ENCODE data around the gene COBLL1. TPM values are rescaled to one million over a fixed set of nuclear protein-coding genes. Genes with fewer than 3 reads are reported as not detected.

The COBLL1 gene
- total and polyA plus RNA-seq, 2 experiments from 2014 or later, result 87.3 to 146 TPM

DNA sequence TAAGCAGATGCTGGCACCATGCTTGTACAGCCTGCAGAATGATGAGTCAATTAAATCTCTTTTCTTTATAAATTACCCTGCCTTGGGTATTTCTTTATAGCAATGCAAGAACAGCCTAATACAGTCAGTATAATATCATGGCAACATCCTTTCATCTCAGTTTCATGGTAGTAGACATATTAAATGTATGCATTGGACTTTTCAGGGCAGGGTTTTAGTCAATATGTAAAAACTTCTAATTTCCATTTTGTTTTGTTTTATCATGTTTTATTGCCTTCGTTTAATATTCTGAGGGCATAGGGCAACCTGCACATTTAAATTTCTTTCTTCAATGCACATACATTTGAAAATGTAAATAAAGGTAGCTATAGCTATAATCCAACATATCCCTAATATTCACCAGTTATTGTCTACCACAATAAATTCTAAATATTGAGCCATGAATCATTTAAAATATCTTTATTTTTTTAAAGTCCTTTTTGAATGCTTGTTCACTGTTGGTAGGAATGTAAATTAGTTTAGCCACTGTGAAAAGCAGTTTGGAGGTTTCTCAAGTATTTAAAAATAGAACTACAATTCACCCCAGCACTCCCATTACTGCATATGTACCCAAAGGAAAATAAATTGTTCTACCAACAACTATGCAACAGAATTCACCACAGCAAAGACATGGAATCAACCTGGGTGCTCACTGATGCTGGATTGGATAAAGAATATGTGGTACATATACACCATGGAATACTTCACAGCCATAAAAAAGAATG lies 178.6 kb downstream of the COBLL1 start:
- TF ChIP-seq, protein P1, sequence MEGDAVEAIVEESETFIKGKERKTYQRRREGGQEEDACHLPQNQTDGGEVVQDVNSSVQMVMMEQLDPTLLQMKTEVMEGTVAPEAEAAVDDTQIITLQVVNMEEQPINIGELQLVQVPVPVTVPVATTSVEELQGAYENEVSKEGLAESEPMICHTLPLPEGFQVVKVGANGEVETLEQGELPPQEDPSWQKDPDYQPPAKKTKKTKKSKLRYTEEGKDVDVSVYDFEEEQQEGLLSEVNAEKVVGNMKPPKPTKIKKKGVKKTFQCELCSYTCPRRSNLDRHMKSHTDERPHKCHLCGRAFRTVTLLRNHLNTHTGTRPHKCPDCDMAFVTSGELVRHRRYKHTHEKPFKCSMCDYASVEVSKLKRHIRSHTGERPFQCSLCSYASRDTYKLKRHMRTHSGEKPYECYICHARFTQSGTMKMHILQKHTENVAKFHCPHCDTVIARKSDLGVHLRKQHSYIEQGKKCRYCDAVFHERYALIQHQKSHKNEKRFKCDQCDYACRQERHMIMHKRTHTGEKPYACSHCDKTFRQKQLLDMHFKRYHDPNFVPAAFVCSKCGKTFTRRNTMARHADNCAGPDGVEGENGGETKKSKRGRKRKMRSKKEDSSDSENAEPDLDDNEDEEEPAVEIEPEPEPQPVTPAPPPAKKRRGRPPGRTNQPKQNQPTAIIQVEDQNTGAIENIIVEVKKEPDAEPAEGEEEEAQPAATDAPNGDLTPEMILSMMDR (IDR thresholded peaks at IDR 0.05; ENCODE audit: poor library complexity), result no peak
- no peak for TF ChIP-seq EZH2phosphoT487 (IDR thresholded peaks at IDR 0.05; ENCODE audit: low read depth, severe bottlenecking, unreplicated experiment)
- no peak for TF ChIP-seq EZH2 (IDR thresholded peaks at IDR 0.05; ENCODE audit: borderline replicate concordance)
- no peak overlapping the region for H3K4me3 ChIP-seq
- no peaks in the 10 kb centered on the region for H4K20me1 ChIP-seq (ENCODE audit: insufficient read depth, poor library complexity, severe bottlenecking)
- no peaks in the 10 kb centered on the region for H3K27me3 ChIP-seq
- WGBS (ENCODE audit: low lambda C conversion rate, missing lambda C conversion rate), result 100% methylated on average over 1 of the region's 1 CpG
- H3K79me2 ChIP-seq, result no peaks in the 10 kb centered on the region
- no peak overlapping the region for H3K27ac ChIP-seq
- H3K4me2 ChIP-seq, result no peak overlapping the region
- no peaks in the 10 kb centered on the region for H3K9me3 ChIP-seq (ENCODE audit: low read depth)
- H3K9me2 ChIP-seq (replicated peaks; ENCODE audit: insufficient read depth), result no peaks in the 10 kb centered on the region
- no peaks in the 10 kb centered on the region for H3K4me1 ChIP-seq (ENCODE audit: insufficient read depth)
- no peaks in the 10 kb centered on the region for H3K36me3 ChIP-seq (replicated peaks; ENCODE audit: insufficient read depth, low read depth)
- DNase-seq (ENCODE audit: low spot score), result no peak
- H2AFZ ChIP-seq, result no peak overlapping the region

DNA sequence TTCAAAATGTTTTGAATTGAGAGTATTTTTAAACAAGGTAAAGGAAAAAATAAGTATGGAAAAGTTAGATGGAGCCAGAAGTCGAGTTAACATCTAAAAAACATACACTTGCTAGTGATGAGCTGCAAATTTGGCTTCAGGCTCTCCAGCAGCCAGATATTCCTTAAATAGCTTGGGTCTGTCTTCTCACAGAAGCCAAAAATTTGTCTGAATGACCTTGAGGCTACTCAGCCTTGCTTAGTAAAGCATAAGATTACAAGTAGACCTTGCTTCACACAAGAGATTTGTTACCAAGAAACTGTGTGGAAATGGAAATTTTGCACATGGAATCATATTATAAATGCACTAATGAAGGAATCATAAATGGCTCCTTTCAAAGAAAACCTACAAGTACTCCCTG lies 179.6 kb downstream of the COBLL1 start:
- no peak overlapping the region for H3K27ac ChIP-seq
- no peaks in the 10 kb centered on the region for H3K4me1 ChIP-seq (ENCODE audit: insufficient read depth)
- no peaks in the 10 kb centered on the region for H3K79me2 ChIP-seq
- no peaks in the 10 kb centered on the region for H3K27me3 ChIP-seq
- H3K9me3 ChIP-seq (ENCODE audit: low read depth), result no peaks in the 10 kb centered on the region
- no peak overlapping the region for H3K4me3 ChIP-seq
- TF ChIP-seq, protein P1 (IDR thresholded peaks at IDR 0.05; ENCODE audit: poor library complexity), result no peak
- TF ChIP-seq EZH2phosphoT487 (IDR thresholded peaks at IDR 0.05; ENCODE audit: low read depth, severe bottlenecking, unreplicated experiment), result no peak
- TF ChIP-seq EZH2 (IDR thresholded peaks at IDR 0.05; ENCODE audit: borderline replicate concordance), result no peak
- H3K4me2 ChIP-seq, result no peak overlapping the region
- no peak overlapping the region for H2AFZ ChIP-seq
- H4K20me1 ChIP-seq (ENCODE audit: insufficient read depth, poor library complexity, severe bottlenecking), result no peaks in the 10 kb centered on the region
- no peak for DNase-seq (ENCODE audit: low spot score)
- no peaks in the 10 kb centered on the region for H3K36me3 ChIP-seq (replicated peaks; ENCODE audit: insufficient read depth, low read depth)
- WGBS (ENCODE audit: low lambda C conversion rate, missing lambda C conversion rate), result 85% methylated on average over 1 of the region's 1 CpG
- no peaks in the 10 kb centered on the region for H3K9me2 ChIP-seq (replicated peaks; ENCODE audit: insufficient read depth)

DNA sequence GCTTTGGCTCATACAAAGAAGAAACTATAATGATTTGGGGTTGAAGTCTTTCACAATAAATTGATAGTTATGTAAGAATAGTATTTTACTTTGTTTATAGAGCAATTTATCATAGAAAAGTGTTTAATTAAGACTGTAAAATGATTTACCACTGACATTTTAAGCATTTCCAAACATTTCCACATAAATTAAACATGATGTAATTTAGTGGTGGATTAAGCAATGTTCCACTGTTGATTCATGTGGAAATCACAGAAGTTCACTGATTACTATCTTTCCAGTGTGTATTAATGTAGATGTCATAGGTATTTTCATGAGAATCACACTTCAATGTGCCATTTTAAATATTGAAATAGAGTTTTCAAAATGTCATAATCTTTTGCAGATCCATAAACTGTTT lies 180.3 kb downstream of the COBLL1 start:
- H3K4me2 ChIP-seq, result no peak overlapping the region
- no peaks in the 10 kb centered on the region for H3K4me1 ChIP-seq (ENCODE audit: insufficient read depth)
- no peaks in the 10 kb centered on the region for H3K9me2 ChIP-seq (replicated peaks; ENCODE audit: insufficient read depth)
- no peaks in the 10 kb centered on the region for H3K79me2 ChIP-seq
- H3K9me3 ChIP-seq (ENCODE audit: low read depth), result no peaks in the 10 kb centered on the region
- no peak overlapping the region for H3K27ac ChIP-seq
- TF ChIP-seq, protein P1 (IDR thresholded peaks at IDR 0.05; ENCODE audit: poor library complexity), result no peak
- no peak for TF ChIP-seq EZH2phosphoT487 (IDR thresholded peaks at IDR 0.05; ENCODE audit: low read depth, severe bottlenecking, unreplicated experiment)
- TF ChIP-seq EZH2 (IDR thresholded peaks at IDR 0.05; ENCODE audit: borderline replicate concordance), result no peak
- no peaks in the 10 kb centered on the region for H4K20me1 ChIP-seq (ENCODE audit: insufficient read depth, poor library complexity, severe bottlenecking)
- H3K27me3 ChIP-seq, result no peaks in the 10 kb centered on the region
- no peak overlapping the region for H3K4me3 ChIP-seq
- no peaks in the 10 kb centered on the region for H3K36me3 ChIP-seq (replicated peaks; ENCODE audit: insufficient read depth, low read depth)
- DNase-seq (ENCODE audit: low spot score), result no peak
- no peak overlapping the region for H2AFZ ChIP-seq

All from hepatocyte (in vitro differentiated cells).